ENCODE data around the gene UBALD2. TPM values are rescaled to one million over a fixed set of nuclear protein-coding genes. Genes with fewer than 3 reads are reported as not detected.

The UBALD2 gene
- total and polyA plus RNA-seq, 2 of the 4 experiments (the other 2 are of a cell fraction) = 0.90 to 12.1 TPM

GRCh38 chr17:76235883-76236282 lies 29.3 kb upstream of the UBALD2 start:
- in situ Hi-C loops (cut with MboI; ENCODE audit: low sequenced_read_pairs) = no loop called here
- CTCF ChIA-PET = no interaction called here
- intact Hi-C loops (cut with micrococcal nuclease) = no loop called here

More at GRCh38 chr17:76235883-76236282, 29.3 kb upstream of the UBALD2 start:
- Histone ChIP-seq H3K79me1 (ENCODE audit: low read depth in 1 of 2, low read length in 2 of 2) (peaks cover 0 to 3% of the 10 kb centered on the region in 2 experiments; a peak in 1 of 4 replicates), H2AFZ (replicated peaks; ENCODE audit: low read length, poor library complexity) (no peak overlapping the region), H4K20me1 (ENCODE audit: insufficient read depth, low read length) (0 out of 2 replicates have a peak, but pooled peaks cover 3% of the 10 kb centered on the region), H3K9ac (ENCODE audit: low read depth, low read length) (no peak overlapping the region), H2AK9ac (replicated peaks; ENCODE audit: low read depth, low read length, poor library complexity) (no peak overlapping the region), H2AK5ac (ENCODE audit: low read depth, low read length) (no peak overlapping the region), H3K9me1 (ENCODE audit: insufficient read depth, low read length) (peaks cover 3% of the 10 kb centered on the region; the same call in 1 of the 2 replicates), H3K4me2 (ENCODE audit: low read depth, low read length) (no peak overlapping the region), H3K27ac (ENCODE audit: insufficient read depth, low read length) (no peak overlapping the region), H3K18ac (ENCODE audit: low read depth, low read length) (no peak overlapping the region), H3K4me3 (ENCODE audit: insufficient read depth, low read depth, low read length) (no peak overlapping the region), H3K23ac (ENCODE audit: low read depth, low read length) (no peak overlapping the region), H2BK20ac (ENCODE audit: low read depth, low read length) (no peak overlapping the region), H3K56ac (ENCODE audit: extremely low read depth, insufficient read depth, low read length) (no peak overlapping the region), H4K91ac (ENCODE audit: insufficient read depth, low read depth, low read length) (no peak overlapping the region), H4K5ac (ENCODE audit: low read depth, low read length) (no peak overlapping the region), H3K27me3 (ENCODE audit: control insufficient read depth, insufficient read depth, low read length) (peaks cover 7% of the 10 kb centered on the region), H3K36me3 (ENCODE audit: control insufficient read depth, insufficient read depth, low read length) (no peaks in the 10 kb centered on the region), H2BK120ac (ENCODE audit: low read depth, low read length) (no peak overlapping the region), H3K4ac (ENCODE audit: low read depth, low read length) (no peak overlapping the region), H4K8ac (ENCODE audit: low read depth in 2 of 2, low read length in 2 of 2) (no peak overlapping the region), H2BK15ac (ENCODE audit: low read depth, low read length) (no peak overlapping the region), H3K9me3 (ENCODE audit: control insufficient read depth, insufficient read depth, low read length) (no peaks in the 10 kb centered on the region), H2BK5ac (ENCODE audit: low read depth, low read length, poor library complexity, severe bottlenecking) (no peak overlapping the region), H3K4me1 (ENCODE audit: control insufficient read depth, insufficient read depth, low read length) (peaks cover 6% of the 10 kb centered on the region), H3K14ac (replicated peaks; ENCODE audit: low read depth, low read length) (no peak overlapping the region)
- POLR2A ChIA-PET (ENCODE audit: unreplicated experiment) = no interaction called here
- dilution Hi-C loops (cut with HindIII; ENCODE audit: low sequenced_read_pairs, unreplicated experiment) = no loop called here
- WGBS, 2 experiments (ENCODE audit: extremely low coverage in 2 of 2, insufficient read length in 1 of 2) = no CpG with 5 or more reads among the region's 2 CpGs
- TF ChIP-seq MXI1 (IDR thresholded peaks at IDR 0.05; ENCODE audit: borderline replicate concordance, low read depth, low read length) (no peak), NFE2L2 (IDR thresholded peaks at IDR 0.05; ENCODE audit: low read depth, low read length) (no peak), MAFK (IDR thresholded peaks at IDR 0.05; ENCODE audit: low read depth, low read length) (no peak), ELK1 (IDR thresholded peaks at IDR 0.05; ENCODE audit: borderline replicate concordance, low read depth, low read length) (no peak), SMC3 (IDR thresholded peaks at IDR 0.05; ENCODE audit: low read depth, low read length) (no peak), CHD1 (IDR thresholded peaks at IDR 0.05; ENCODE audit: low read depth, low read length) (no peak), RAD21 (IDR thresholded peaks at IDR 0.05; ENCODE audit: low read length) (no peak)
- no TSS peak for BruUV-seq (replicated peaks)
- DNase-seq (no peak), ATAC-seq (ENCODE audit: low read depth) (no peak)

Data from IMR-90 (cell line).